Measurements from ENCODE around the gene RNF8.

Gene RNF8

DNA sequence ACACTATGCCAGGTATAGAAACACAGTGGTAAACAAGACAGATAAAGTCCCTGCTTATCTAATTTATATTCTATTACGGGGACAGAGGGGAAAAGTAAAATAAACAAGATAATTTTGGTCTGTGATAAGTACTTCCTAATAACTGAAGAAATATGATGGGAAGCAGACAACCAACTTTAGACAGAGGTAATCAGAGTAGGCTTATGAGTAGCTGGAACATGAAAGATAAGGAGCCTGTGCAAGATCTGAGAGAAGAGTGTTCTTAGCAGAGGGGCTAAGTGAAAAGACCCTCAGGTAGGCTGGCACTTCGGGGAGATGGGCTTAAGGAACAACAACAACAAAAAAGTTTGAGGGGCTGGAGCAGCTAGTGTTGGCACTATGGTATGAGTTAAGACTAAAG, 4.1 kb downstream of the RNF8 start:
- no peak for DNase-seq (ENCODE audit: low read depth in 1 of 2, low spot score in 1 of 2)

DNA sequence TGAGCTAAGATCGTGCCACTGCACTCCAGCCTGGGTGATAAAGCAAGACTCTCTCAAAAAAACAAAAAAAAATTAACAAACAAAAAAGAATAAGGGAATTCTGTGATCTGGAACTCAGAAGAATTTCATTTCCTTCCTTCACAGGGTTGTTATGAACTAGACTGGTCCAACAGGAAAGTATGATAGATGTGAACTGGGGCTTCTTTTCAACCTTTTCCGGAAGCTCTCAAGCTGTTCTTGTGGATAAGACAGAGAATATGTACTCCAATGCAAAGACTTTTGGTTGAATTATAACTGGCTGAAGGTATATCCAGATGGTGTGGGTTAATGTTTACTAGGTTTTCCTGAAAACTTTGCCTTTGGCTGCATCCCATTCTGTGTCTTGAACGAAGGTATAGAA, 5.3 kb downstream of the RNF8 start:
- no peak for DNase-seq (ENCODE audit: low read depth in 1 of 2, low spot score in 1 of 2)

DNA sequence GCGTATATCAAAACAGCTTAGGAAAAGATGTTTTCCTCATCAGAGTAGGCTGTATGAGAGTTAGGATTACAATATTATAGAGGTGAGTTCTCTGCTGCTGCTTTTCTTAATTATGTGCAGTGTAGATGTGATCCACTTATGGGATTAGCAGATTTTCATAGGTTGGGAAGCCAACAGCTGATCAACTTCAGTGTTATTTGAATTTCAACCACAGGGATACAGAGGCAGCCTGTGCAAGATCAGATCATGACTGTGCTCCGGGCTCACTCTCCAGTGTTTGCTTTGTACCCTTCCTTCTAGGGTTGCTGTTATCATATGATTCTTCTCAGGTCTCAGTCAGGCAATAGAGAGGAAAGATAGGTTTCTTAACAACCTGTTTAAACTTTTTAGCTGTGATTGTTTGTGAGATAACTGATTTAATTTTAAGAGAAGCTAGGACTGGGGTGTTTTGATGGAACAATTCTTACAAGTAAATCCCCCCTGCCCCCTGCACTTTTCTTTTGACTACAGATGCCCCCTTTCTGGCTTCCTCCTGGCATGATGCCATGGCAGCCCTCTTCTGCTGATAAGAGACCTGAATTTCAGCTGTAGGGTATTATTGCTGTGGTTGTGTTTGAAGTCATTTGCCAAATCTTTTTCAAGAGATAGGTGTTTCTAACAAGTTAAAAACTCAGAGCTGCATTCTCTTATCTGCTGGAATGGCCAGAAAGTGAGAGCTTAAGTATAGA, 8.5 kb downstream of the RNF8 start:
- no peak for DNase-seq (ENCODE audit: low read depth in 1 of 2, low spot score in 1 of 2)

DNA sequence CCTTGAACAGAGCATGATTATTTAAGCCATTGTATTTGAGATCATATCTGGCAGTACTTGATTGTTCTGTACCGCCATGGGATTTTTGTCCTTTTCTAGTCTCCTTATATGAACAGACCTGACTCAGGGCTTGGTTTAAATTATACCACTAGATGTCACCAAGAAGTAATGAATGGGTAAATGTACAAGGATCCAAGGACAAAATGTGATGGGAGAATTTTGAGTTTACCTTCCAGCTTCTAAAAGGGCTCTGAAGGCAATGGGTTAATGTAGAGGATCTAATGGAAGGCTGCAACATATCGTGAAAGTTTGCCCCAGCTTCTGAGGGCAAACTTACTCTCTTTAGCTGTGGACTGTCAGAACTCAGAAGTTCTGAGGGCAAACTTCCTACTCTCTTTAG, 12.0 kb downstream of the RNF8 start:
- DNase-seq (ENCODE audit: low read depth in 1 of 2, low spot score in 1 of 2) = no peak

DNA sequence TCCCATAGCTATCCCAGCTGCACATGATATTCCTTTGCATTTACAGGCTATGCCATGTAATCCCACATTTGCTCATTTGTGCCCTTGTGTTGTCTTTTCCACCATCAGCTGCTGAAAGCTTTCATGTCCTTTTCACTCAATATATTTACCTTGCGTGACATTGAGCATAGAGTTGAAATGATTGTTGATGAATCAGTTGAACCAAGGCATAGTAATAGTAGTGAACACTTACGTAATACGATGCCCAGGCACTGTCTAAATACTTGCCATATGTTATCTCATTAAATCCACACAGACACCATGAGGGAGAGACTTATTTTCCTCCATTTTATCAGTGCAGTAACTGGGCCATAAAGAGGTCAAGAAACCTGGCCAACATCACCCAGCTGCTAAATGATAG, 13.1 kb downstream of the RNF8 start:
- no peak for DNase-seq (ENCODE audit: low read depth in 1 of 2, low spot score in 1 of 2)

DNA sequence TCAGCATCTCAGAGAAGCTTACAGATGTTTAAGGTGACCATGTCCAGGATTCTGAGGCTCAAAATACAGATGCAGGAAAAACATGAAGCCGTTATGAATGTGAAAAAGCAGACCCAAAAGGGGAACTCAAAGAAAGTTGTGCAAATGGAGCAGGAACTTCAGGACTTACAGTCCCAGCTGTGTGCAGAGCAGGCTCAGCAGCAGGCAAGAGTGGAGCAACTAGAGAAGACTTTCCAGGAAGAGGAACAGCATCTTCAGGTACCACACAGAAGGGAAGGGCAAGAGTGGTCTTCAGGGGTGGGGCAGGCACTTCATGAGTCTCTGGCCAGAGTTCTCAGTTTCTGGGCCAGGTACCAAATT, 15.2 kb downstream of the RNF8 start:
- no peak for DNase-seq (ENCODE audit: low read depth in 1 of 2, low spot score in 1 of 2)

DNA sequence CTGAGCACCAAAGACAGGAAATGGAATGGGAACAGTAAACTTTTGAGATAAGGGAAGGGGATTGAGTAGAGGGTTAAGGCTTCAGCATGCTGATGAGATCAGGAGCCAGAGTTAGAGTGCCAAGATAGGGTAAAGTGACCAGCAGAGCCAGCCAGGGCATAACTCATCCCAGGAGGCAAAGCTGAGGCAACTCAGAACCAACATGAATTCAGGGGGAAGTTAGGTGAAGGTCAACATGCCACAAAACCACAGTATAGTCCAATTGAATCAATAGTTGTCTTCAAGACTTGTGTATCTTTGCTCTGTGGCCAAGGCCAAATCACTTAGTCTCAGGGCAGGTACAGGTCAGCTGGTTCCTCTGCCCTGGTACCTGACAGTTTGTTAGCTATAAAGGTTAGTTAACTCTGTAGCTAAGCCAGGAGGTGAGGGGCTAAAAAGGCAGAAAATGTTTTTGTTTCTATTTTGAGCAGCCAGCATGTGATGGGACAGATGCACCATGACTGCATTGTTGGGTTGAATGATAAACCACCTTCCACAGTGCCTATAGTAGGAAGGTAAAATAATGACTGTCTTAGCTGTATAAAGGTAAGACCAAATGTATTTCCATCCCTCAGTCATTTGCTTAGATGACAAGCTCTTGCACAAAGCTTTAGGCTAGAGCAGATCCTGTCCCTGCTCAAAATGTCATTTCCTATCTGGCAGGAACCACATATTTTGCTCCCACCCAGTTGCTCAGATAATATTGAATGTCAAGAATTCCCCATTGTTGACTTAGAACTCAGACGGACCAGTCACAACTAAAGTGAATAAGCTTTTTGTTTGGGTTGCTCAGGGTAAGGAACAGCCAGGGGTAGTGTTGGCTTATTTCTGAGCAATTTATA, 15.8 kb downstream of the RNF8 start:
- DNase-seq (ENCODE audit: low read depth in 1 of 2, low spot score in 1 of 2) = no peak

DNA sequence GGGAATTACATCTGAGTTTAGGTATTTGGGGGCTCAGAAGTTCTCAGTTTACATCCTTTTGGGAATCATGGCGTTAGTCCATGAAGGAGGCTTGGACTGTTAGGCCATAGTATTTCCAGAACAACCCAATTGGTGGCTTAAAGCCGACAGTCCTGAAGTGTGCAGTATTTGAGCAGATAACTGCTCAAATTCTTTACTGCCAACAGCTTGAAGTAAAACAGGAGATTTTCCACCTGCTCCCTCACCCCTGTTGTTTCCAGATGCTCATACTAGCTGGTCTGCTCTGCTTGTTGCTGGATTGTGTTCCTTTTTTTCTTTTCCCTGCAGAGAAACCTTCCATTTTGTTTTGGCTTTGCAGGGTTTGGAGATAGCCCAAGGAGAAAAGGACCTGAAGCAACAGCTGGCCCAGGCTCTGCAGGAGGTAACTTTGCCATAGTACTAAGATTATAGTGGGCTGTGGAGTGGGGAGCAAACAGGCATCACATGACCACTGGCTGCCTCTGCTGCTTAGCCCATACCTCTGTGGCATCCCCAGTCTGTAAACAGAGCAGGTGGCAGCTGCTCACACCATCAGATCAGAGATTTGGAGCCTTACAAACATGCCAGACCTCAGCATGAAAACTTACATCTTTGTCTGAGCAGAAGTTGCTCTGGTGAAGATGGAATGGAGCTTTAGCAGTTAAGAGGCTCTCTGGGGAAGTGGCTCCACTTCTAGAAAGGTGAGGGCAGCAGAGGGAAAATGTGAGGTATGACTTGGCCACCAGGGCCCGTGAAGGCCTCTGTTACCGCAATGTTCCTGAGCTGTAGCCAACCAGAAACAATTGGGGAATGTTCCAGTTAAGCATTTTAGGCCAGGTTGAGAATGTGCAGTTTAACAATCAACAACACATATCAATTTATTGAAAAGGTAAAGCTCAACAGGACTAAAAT, 17.6 kb downstream of the RNF8 start:
- no peak for DNase-seq (ENCODE audit: low read depth in 1 of 2, low spot score in 1 of 2)

DNA sequence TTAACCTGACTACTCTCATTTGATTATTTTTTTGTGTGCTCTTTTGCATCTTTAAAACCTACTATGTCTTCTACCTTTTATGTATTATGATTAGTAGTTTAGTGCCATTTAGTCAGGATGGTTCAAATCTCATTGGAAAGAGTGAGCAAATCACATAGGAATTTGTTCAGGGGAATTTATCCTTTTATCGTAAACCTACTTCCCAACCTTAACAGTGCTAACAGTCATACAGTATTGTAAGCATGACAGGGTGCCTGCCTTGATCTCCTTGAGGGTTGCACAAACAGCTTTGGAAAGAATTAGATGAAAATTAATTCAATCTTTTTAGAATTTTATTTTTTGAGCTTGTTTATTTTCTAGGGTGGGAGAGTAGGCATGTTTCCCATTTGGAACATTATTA, 18.3 kb downstream of the RNF8 start:
- no peak for DNase-seq (ENCODE audit: low read depth in 1 of 2, low spot score in 1 of 2)

DNA sequence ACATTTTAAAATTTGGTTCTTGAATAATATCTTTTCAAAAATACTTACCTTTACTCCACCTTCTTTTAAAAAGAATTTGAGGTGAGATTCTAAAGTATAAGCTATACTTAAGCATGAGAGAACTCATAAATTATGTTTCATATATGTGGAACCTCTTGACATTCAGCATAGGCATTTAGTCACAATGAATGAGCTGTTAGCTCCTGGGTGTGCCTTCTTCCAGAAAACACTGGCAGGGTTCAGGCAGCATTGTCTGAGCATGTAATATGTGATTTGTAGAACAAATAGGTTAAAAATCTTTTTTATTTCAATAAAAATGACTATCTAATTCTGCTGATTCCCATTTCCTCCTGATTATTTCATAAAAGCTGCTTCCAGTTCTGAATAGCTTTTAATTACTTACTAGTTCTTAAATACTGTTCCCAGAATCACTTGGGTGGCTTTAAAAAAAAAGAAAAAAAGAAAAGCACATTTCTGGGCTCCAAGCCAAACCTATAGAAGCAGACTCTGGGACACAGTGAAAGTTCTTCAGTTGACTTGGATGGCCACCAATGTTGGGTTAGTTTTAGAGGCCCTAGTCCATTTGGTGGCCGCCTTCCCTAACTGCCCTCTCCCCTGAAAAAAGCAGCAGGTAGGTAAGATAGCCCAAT, 20.2 kb downstream of the RNF8 start:
- no peak for DNase-seq (ENCODE audit: low read depth in 1 of 2, low spot score in 1 of 2)

DNA sequence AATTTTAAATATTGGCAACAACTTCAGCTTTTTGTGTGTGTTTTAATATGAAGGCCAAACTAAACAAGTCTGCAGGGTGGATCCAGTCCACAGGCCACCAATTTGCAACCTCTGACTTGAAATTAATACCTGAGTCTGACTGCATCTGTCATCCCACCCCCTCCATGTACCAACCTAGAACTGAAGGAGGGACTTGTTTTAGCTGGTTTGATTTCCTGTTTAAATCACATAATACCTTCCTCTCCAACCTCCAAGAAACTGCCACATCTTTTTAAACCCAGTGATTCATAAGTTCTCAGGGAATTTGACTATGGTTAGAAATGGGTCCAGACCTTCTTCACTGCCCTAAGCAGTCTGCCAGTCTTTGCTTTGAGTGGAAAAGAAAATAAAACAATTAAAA, 21.6 kb downstream of the RNF8 start:
- no peak for DNase-seq (ENCODE audit: low read depth in 1 of 2, low spot score in 1 of 2)

DNA sequence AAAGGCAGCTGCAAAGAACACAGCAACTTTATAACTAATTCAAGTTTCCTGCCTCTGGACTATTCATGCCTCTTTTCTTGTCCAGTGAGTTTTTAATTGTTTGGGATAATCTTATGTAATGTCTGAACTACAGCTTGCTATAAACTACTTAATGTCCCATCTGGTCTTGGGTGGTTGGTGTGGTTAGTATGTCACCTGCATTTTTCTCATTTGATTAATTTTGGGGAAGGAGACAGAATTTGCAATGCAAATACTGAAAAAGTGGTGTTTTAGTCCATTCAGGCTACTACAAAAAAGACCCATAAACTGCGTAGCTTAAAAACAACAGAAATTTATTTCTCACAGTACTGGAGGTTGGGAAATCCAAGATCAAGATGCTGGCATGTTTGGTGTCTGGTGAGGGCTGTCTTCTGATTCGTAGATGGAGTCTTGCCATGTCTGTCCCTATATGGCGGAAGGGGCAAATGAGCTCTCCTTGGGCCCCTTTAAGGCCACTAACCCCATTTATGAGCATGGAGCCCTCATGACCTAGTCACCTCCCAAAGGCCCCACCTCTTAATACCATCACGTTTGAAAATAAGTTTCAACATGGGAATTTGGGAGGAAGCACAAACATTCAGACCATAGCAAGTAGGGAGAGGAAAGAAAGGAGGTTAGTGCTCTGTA, 22.4 kb downstream of the RNF8 start:
- DNase-seq (ENCODE audit: low read depth in 1 of 2, low spot score in 1 of 2) = no peak

DNA sequence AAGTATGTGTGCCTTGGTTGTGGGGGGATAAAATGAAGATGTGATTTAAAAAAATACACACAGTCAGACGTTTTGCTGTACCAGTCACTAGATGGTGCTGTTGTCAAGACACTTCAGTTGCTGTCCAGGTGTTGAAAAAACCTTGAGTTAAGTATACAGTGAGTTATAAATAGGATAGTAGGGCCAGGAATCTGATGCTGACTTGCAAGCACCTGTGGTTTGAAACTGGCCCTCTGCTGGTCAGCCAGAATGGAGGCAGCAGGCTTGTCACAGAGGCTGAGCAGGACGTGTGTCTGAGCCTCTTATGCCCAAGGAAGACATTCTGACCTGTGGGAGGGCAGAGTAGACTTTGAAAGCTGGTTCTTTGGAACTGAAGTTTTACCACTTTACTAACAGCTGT, 27.8 kb downstream of the RNF8 start:
- no peak for DNase-seq (ENCODE audit: low read depth in 1 of 2, low spot score in 1 of 2)

DNA sequence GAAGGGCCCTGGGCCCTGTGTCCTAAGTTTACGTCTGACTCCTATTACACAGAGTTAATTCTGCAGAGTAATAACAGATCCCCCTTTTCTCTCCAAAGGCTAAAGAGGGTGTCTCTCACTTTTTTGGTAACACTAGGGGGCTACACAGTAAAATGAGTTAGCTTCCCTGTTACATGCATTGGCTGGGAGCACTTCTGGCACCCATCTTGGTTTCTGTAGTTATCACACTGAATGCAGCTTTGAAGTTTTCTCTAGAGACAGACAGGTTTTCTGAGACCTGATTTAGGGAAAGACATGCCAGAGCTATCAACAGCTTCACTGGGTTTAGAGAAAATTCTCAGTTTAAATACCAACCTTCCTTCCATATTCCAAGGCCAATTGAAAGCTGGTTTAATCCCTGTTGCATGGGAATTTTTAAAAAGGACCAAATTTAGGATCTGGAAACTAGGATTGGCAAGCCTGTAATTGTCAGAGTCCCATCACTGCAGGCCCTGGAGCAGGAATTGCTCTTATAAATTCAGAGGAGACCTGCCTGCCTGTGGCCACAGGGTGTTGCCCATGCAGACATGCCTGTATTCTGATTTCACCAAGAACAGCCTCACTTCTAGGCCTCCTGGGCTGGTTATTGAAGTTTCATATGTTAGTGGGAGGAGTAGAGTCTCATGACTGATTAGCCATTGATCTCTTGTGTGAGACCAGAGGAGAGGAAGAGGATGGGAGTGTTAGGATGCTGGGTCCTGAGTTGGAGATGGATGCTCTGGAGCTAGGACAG, 29.4 kb downstream of the RNF8 start:
- no peak for DNase-seq (ENCODE audit: low read depth in 1 of 2, low spot score in 1 of 2)

DNA sequence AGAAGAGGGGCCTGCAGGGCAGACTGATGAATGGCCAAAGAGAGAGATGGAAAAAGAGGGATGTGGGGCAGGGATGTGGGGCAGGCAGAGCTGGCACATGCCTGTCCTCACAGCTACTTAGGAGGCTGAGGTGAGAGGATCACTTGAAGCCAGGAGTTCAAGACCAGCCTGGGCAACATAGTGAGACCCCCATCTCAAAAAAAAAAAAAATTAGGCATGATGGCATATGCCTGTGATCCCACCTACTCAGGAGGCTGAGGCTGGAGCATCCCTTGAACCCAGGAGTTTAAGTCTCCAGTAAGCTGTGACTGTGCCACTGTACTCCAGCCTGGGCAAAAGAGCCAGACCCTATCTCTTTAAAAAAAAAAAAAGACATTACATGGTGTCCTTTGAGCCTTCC, 34.8 kb downstream of the RNF8 start:
- no peak for DNase-seq (ENCODE audit: low read depth in 1 of 2, low spot score in 1 of 2)

DNA sequence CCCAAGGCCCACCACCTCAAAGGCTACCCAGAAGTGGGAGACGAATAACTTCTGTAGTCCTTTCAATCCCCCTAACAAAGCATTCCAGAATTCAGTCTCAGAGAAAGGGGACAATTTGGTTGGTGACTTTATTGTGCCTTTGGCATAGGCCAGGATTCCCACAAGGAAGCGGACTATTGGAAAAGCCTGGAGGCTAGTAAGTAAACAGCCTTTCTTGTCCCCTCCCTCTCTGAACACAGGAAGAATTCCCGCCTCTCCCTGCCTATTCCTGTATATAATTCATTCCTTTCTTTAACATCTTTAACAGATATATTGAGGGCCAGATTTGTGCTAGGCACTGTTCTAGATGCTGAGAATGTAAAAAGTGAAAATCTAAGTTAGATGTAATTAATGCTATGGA, 36.1 kb downstream of the RNF8 start:
- no peak for DNase-seq (ENCODE audit: low read depth in 1 of 2, low spot score in 1 of 2)

DNA sequence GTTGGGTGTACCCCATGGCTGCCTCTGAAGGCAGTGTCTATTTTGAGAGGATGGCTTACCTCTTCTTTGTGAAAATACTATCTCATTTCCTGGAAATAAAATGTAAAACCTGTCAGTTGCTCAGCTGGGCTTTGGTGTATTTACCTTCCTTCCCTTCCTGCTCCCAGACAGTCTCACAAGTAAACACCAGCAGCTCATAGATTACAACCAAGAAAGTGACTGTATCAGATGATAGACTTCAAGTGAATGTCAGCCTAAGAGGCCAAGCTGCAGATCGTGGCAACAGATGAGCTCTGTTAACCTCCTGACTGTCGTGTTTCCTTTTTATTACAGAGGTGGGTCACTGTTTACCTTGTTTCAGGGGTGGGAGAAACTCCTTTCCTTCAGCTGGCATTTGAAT, 37.3 kb downstream of the RNF8 start:
- no peak for DNase-seq (ENCODE audit: low read depth in 1 of 2, low spot score in 1 of 2)

DNA sequence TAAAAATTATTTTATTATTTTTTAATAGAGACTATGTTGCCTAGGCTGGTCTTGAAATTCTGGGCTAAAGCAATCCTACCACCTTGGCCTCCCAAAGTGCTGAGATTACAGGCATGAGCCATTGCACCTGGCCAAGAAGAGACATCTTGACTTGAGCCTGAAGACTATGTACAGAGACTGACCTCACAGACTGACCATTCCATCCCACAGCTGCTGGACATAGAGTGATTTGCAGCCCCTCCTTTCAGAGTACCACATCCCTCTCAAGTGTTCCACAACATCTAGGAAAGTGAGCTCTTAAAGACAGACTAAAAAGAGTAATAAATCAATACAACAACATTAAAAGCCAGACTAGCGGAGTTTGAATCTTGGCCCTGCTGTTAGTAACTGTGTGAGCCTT, 39.0 kb downstream of the RNF8 start:
- no peak for DNase-seq (ENCODE audit: low read depth in 1 of 2, low spot score in 1 of 2)

DNA sequence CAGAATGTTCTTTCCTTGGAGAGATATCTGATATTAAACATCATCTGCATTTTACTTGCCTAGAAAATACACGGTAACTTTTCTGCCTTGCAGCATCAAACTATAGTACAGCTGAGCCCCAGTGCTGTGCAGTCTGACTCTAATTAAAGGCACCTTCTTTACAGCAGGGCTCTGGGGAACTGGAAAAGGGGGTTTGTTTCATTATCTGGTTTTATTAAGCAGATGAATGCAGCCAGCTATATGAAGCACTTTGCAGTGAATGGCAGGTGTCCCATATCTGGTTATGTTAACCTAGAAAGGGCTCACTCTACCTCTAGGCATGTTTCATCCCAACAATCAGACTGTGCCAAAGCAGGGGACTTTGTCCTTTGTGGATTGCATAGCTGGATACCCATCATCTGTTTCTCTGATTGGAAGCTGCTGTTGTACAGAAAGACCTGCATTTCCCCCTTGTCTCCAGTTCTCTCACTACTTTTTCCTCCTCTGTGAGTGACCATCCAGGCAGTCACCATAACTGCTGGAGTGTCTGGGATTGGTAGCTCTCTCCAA, 39.7 kb downstream of the RNF8 start:
- no peak for DNase-seq (ENCODE audit: low read depth in 1 of 2, low spot score in 1 of 2)
